CD4-positive, alpha-beta T cell (primary cell): ENCODE measurements around the gene LDLRAD2. TPM values are rescaled to one million over a fixed set of nuclear protein-coding genes. Genes with fewer than 3 reads are reported as not detected.

Experiments
- ATAC-seq: fragments of 200-7000 bp; cut with Tn5 transposase; one replicate; pipeline ENCODE4 v1.10.0; 2022; ENCODE audit warnings: mild to moderate bottlenecking; ENCODE audit not compliant: poor library complexity
- CTCF ChIA-PET: fragments of 350-600 bp; sonication (Branson Sonifier 250); formaldehyde crosslinking; loops from one replicate; lab custom pipeline; 2021; ENCODE audit warnings: antibody characterized with exemption, inconsistent platforms; lab: Charles Lee
- POLR2A ChIA-PET: fragments of 350-600 bp; sonication (Branson Sonifier 250); formaldehyde crosslinking; loops from one replicate; lab custom pipeline; 2021; ENCODE audit warnings: antibody characterized with exemption, inconsistent platforms; lab: Charles Lee
- DNase-seq, 14 experiments: peaks; one replicate each; pipeline ENCODE4 v3.0.0-alpha.2; 2013 to 2020; ENCODE audit warnings: mixed read lengths in 2 of 14
- H3K27ac ChIP-seq, 2 donors: one replicate each; pipeline versions ENCODE4 v1.5.1 to v1.7.0; 2013; ENCODE audit warnings: low read length in 2 of 2, low read depth in 1 of 2, mild to moderate bottlenecking in 1 of 2
- H3K27me3 ChIP-seq, 2 experiments: 1 replicate in 1 of 2; 2 replicates in 1 of 2; pipeline versions ENCODE4 v1.6.1 to v1.7.0; 2013; ENCODE audit warnings: low read length in 2 of 2, control low read depth in 1 of 2, mild to moderate bottlenecking in 1 of 2, moderate library complexity in 1 of 2; ENCODE audit not compliant: insufficient read depth in 2 of 2, control insufficient read depth in 1 of 2
- H3K36me3 ChIP-seq: one replicate; pipeline ENCODE4 v1.6.1; 2013; ENCODE audit warnings: low read length, control low read depth; ENCODE audit not compliant: insufficient read depth
- H3K4me1 ChIP-seq: one replicate; pipeline ENCODE4 v1.6.1; 2013; ENCODE audit warnings: low read length, control low read depth; ENCODE audit not compliant: insufficient read depth
- H3K4me3 ChIP-seq: one replicate; pipeline ENCODE4 v1.5.1; 2013; ENCODE audit warnings: mild to moderate bottlenecking, low read length, moderate library complexity
- H3K9me3 ChIP-seq, 2 experiments: 1 replicate in 1 of 2; 2 replicates in 1 of 2; pipeline versions ENCODE4 v1.6.1 to v1.7.0; 2013; ENCODE audit warnings: low read length in 2 of 2, mild to moderate bottlenecking in 2 of 2, control low read depth in 1 of 2, moderate library complexity in 1 of 2; ENCODE audit not compliant: control insufficient read depth in 1 of 2, insufficient read depth in 1 of 2
- H3K27ac Mint-ChIP-seq: one replicate; pipeline ENCODE4 v1.8.0; 2020; ENCODE audit warnings: mixed read lengths
- H3K27me3 Mint-ChIP-seq: one replicate; pipeline ENCODE4 v1.8.0; 2021; ENCODE audit warnings: mixed read lengths
- H3K36me3 Mint-ChIP-seq: one replicate; pipeline ENCODE4 v1.8.0; 2021; ENCODE audit warnings: low read depth, mixed read lengths
- H3K4me1 Mint-ChIP-seq: one replicate; pipeline ENCODE4 v1.8.0; 2021; ENCODE audit warnings: low read depth, mixed read lengths
- H3K4me3 Mint-ChIP-seq: one replicate; pipeline ENCODE4 v1.8.0; 2020; ENCODE audit warnings: mild to moderate bottlenecking, mixed read lengths
- H3K9me3 Mint-ChIP-seq: one replicate; pipeline ENCODE4 v1.8.0; 2020; ENCODE audit warnings: mixed read lengths
- intact Hi-C, 2 experiments: fragments of 100-400 bp; cut with DNase I in 1 of 2; cut with micrococcal nuclease in 1 of 2; formaldehyde crosslinking; loops; one replicate each; pipeline versions ENCODE4 v1.15.1 to v1.9.0; 2023 to 2025; cut with DNase I, micrococcal nuclease
- total RNA-seq, 174 experiments: library from RNA in 2 of 174; stranded (reverse) in 2 of 174; gene quantifications; one replicate each; pipeline ENCODE4 v1.2.3 and lab custom pipeline; 2021 to 2026
- TF ChIP-seq, protein P1 (sequence below): fragments of 200-600 bp; IDR thresholded peaks from one replicate; pipeline ENCODE4 v1.8.0; 2022; ENCODE audit warnings: antibody characterized with exemption, mild to moderate bottlenecking

LDLRAD2 gene
- total RNA-seq, 2 experiments from 2014 or later = not detected

GRCh38 chr1:21857142-21857839, 45.2 kb downstream of the LDLRAD2 start:
- Histone ChIP-seq H3K9me3 (peaks cover 0 to 11% of the 10 kb centered on the region in 2 experiments), H3K4me1 (no peaks in the 10 kb centered on the region), H3K36me3 (no peaks in the 10 kb centered on the region), H3K4me3 (no peak overlapping the region), H3K27me3 (no peaks in the 10 kb centered on the region), H3K27ac (no peak overlapping the region)
- Mint-ChIP-seq H3K9me3 (no peaks in the 10 kb centered on the region), H3K27ac (no peak overlapping the region), H3K27me3 (no peaks in the 10 kb centered on the region), H3K4me3 (no peak overlapping the region), H3K4me1 (peaks cover 4% of the 10 kb centered on the region), H3K36me3 (peaks cover 13% of the 10 kb centered on the region)
- TF ChIP-seq, protein P1, sequence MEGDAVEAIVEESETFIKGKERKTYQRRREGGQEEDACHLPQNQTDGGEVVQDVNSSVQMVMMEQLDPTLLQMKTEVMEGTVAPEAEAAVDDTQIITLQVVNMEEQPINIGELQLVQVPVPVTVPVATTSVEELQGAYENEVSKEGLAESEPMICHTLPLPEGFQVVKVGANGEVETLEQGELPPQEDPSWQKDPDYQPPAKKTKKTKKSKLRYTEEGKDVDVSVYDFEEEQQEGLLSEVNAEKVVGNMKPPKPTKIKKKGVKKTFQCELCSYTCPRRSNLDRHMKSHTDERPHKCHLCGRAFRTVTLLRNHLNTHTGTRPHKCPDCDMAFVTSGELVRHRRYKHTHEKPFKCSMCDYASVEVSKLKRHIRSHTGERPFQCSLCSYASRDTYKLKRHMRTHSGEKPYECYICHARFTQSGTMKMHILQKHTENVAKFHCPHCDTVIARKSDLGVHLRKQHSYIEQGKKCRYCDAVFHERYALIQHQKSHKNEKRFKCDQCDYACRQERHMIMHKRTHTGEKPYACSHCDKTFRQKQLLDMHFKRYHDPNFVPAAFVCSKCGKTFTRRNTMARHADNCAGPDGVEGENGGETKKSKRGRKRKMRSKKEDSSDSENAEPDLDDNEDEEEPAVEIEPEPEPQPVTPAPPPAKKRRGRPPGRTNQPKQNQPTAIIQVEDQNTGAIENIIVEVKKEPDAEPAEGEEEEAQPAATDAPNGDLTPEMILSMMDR = no peak
- POLR2A ChIA-PET = no interaction called here
- intact Hi-C loops = no loop called here
- CTCF ChIA-PET = no interaction called here
- ATAC-seq = no peak
- peak in 1 of 14 experiments; percentile 22 for DNase-seq

DNA sequence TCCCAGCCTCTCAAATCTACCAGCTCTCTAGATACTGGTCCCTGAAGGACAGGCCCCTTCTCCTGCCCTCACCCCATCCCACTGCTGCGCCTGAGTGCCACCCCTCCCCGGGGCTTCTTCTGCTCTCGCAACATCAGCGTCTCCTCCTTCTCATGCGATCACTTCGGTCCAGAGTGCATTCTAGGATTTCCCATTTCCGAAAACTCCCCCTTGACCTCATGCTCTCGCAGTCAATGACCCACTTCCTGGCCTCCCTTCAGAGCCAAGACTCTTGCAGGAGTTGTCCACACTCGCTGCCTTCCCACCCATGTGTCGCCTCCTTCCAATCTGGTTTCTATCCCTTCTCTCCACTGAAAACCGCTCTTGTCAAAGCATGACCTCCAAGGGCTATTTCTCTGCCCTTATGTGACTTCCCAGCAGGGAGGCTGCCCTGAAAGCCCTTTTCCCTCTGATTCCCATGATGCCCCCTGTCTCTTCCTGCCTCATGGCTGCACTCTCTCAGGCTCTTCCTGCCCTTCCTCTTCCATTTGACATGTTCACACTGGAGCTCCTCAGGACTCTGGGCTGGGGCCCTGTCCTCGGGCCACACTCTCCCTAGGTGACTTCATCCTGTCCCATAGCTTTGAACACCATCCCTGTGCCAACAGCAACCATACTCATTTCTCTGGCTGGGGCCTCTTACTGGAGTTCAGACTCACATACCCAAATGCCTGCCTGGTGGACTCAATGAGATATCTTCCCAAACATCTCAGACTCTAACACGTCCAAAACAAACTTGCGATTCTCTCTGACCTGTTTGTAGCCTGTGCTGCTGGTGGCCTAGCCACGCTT, 46.0 kb downstream of the LDLRAD2 start:
- Mint-ChIP-seq H3K27ac (no peak overlapping the region), H3K36me3 (peaks cover 13% of the 10 kb centered on the region), H3K4me3 (no peak overlapping the region), H3K9me3 (no peaks in the 10 kb centered on the region), H3K27me3 (no peaks in the 10 kb centered on the region), H3K4me1 (peaks cover 4% of the 10 kb centered on the region)
- no peaks in the 10 kb centered on the region for H3K27me3 ChIP-seq
- H3K27ac ChIP-seq = no peak overlapping the region
- DNase-seq (peak in 1 of 14 experiments; percentile 18), ATAC-seq (no peak)
- peaks cover 0 to 11% of the 10 kb centered on the region in 2 experiments for H3K9me3 ChIP-seq
- ChIA-PET POLR2A (no interaction called here), CTCF (no interaction called here)
- intact Hi-C loops = no loop called here
- H3K4me1 ChIP-seq = no peaks in the 10 kb centered on the region
- TF ChIP-seq, protein P1 = no peak
- H3K36me3 ChIP-seq = no peaks in the 10 kb centered on the region
- H3K4me3 ChIP-seq = no peak overlapping the region

- Histone ChIP-seq H3K4me1 (no peaks in the 10 kb centered on the region), H3K27ac (no peak overlapping the region), H3K27me3 (no peaks in the 10 kb centered on the region), H3K9me3 (peaks cover 0 to 11% of the 10 kb centered on the region in 2 experiments), H3K36me3 (no peaks in the 10 kb centered on the region), H3K4me3 (no peak overlapping the region)
- Mint-ChIP-seq H3K27me3 (no peaks in the 10 kb centered on the region), H3K4me1 (peaks cover 4% of the 10 kb centered on the region), H3K27ac (no peak overlapping the region), H3K9me3 (no peaks in the 10 kb centered on the region), H3K4me3 (no peak overlapping the region), H3K36me3 (peaks cover 13% of the 10 kb centered on the region)
- POLR2A ChIA-PET = no interaction called here
- TF ChIP-seq, protein P1 = no peak
- no peak for DNase-seq
- ATAC-seq = no peak
- CTCF ChIA-PET = no interaction called here
- intact Hi-C loops = no loop called here
These were observed 47.7 kb downstream of the LDLRAD2 start for GRCh38 chr1:21859669-21860179.
